ENCODE measurements around the gene TRIM15. TPM values are rescaled to one million over a fixed set of nuclear protein-coding genes. Genes with fewer than 3 reads are reported as not detected.

The TRIM15 gene
- total RNA-seq, 1 experiment from 2014 or later = 0.79 TPM

- H3K27ac Mint-ChIP-seq (ENCODE audit: low read depth, unreplicated experiment) = no peak within 1 kb of the TSS
- ChIA-PET POLR2A (no interaction called here), CTCF (interaction anchor here (0.6 to 2.7 kb wide), 3 partner anchors 29 to 807 kb away, joined by 3 to 11 read pairs (median 4); no protein-coding TSS in a partner anchor)
- BruUV-seq (replicated peaks) = no TSS peak
- no peak within 1 kb of the TSS for H3K4me3 Mint-ChIP-seq (ENCODE audit: unreplicated experiment)
- no peaks in the 10 kb centered on the region for H3K36me3 Mint-ChIP-seq (ENCODE audit: insufficient read depth, unreplicated experiment)
- intact Hi-C loops (cut with micrococcal nuclease) = no loop called here
- H3K4me1 Mint-ChIP-seq (ENCODE audit: insufficient read depth, unreplicated experiment) = peaks cover 6% of the 10 kb centered on the region
- no peaks in the 10 kb centered on the region for H3K9me3 Mint-ChIP-seq (ENCODE audit: unreplicated experiment)
- DNase-seq (ENCODE audit: unreplicated experiment) = no peak
- H3K27me3 Mint-ChIP-seq (ENCODE audit: insufficient read depth, unreplicated experiment) = no peaks in the 10 kb centered on the region
- TF ChIP-seq CTCF (IDR thresholded peaks at IDR 0.05; ENCODE audit: unreplicated experiment) = no peak
These were observed 2.4 kb upstream of the TRIM15 start, which contains the start of gene TRIM10 for GRCh38 chr6:30160785-30161531. TSS of gene TRIM10 (minus strand) at chr6:30161211. CDS start at chr6:30160858, 353 bp downstream.

GRCh38 chr6:30162265-30163089 is 869 bp upstream of the TRIM15 start:
- TF ChIP-seq CTCF (IDR thresholded peaks at IDR 0.05; ENCODE audit: unreplicated experiment) = no peak
- intact Hi-C loops (cut with micrococcal nuclease) = no loop called here
- no TSS peak for BruUV-seq (replicated peaks)
- POLR2A ChIA-PET = interaction anchor here (0.6 kb wide), 1 partner anchor 61 kb away, joined by 3 read pairs; no protein-coding TSS in a partner anchor
- Mint-ChIP-seq H3K4me1 (ENCODE audit: insufficient read depth, unreplicated experiment) (no peaks in the 10 kb centered on the region), H3K9me3 (ENCODE audit: unreplicated experiment) (no peaks in the 10 kb centered on the region), H3K27me3 (ENCODE audit: insufficient read depth, unreplicated experiment) (no peaks in the 10 kb centered on the region), H3K36me3 (ENCODE audit: insufficient read depth, unreplicated experiment) (no peaks in the 10 kb centered on the region), H3K4me3 (ENCODE audit: unreplicated experiment) (peak overlapping the region; percentile 23), H3K27ac (ENCODE audit: low read depth, unreplicated experiment) (no peak overlapping the region)
- CTCF ChIA-PET = interaction anchor here (0.6 kb wide), 1 partner anchor 305 kb away, joined by 3 read pairs; no protein-coding TSS in a partner anchor
- DNase-seq (ENCODE audit: unreplicated experiment) = no peak

- Mint-ChIP-seq H3K4me1 (ENCODE audit: insufficient read depth, unreplicated experiment) (no peaks in the 10 kb centered on the region), H3K4me3 (ENCODE audit: unreplicated experiment) (no peak overlapping the region), H3K27me3 (ENCODE audit: insufficient read depth, unreplicated experiment) (no peaks in the 10 kb centered on the region), H3K9me3 (ENCODE audit: unreplicated experiment) (no peaks in the 10 kb centered on the region), H3K36me3 (ENCODE audit: insufficient read depth, unreplicated experiment) (no peaks in the 10 kb centered on the region), H3K27ac (ENCODE audit: low read depth, unreplicated experiment) (no peak overlapping the region)
- ChIA-PET CTCF (interaction anchor here (0.6 to 2.7 kb wide), 4 partner anchors 11 to 73 kb away, joined by 3 to 13 read pairs (median 4); no protein-coding TSS in a partner anchor), POLR2A (no interaction called here)
- intact Hi-C loops (cut with micrococcal nuclease) = no loop called here
- TF ChIP-seq CTCF (IDR thresholded peaks at IDR 0.05; ENCODE audit: unreplicated experiment) = no peak
- DNase-seq (ENCODE audit: unreplicated experiment) = no peak
- no TSS peak for BruUV-seq (replicated peaks)
These were observed 740 bp downstream of the TRIM15 start for GRCh38 chr6:30163918-30164654.
